CD4-positive, alpha-beta T cell treated with Interleukin-21 for 1 hour (primary cell): ENCODE measurements around the gene LAMC3.

Experiments
- DNase-seq: peaks from one replicate; pipeline ENCODE4 v3.0.0-alpha.2; 2020

LAMC3 gene

GRCh38 chr9:131048820-131049219, 39.8 kb downstream of the LAMC3 start:
- DNase-seq, result no peak

- DNase-seq, result no peak
Observed at GRCh38 chr9:131049829-131050715, 41.1 kb downstream of the LAMC3 start.

GRCh38 chr9:131050831-131051230, 41.9 kb downstream of the LAMC3 start:
- DNase-seq, result no peak

GRCh38 chr9:131051592-131052517, 42.9 kb downstream of the LAMC3 start:
- no peak for DNase-seq

- DNase-seq, result no peak
Observed at GRCh38 chr9:131053896-131054295, 44.9 kb downstream of the LAMC3 start.

DNA sequence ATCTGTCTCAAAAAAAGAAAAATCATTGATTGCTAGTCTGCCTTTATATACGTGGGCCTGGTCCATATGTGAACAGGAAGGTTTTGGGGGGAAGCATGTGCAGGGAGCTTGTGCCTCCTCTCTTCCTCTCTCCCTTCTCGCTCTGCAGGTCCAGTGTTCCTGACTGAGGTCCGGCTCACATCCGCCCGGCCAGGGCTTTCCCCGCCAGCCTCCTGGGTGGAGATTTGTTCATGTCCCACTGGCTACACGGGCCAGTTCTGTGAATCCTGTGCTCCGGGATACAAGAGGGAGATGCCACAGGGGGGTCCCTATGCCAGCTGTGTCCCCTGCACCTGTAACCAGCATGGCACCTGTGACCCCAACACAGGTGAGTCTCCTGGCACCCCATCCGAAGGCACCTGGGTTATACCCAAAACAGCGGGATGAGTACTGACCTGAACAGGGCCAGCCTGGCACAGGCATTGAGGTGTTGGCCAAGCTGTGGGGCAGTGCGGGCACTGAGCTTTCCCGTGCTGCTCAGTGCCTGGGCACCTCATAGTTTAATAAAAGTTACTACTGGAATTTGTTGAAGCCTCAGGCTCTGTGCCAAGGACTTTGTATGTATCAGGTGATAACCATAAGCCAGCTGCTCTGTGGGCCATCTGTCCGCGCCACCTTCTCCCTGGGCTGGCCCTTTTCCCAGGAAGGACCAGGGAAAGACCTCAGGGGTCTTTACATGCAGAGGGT, 48.0 kb downstream of the LAMC3 start:
- DNase-seq, result no peak

- no peak for DNase-seq
Observed at GRCh38 chr9:131060900-131061630, 52.1 kb downstream of the LAMC3 start.

- DNase-seq, result no peak
Observed at GRCh38 chr9:131062969-131063368, 54.0 kb downstream of the LAMC3 start.

DNA sequence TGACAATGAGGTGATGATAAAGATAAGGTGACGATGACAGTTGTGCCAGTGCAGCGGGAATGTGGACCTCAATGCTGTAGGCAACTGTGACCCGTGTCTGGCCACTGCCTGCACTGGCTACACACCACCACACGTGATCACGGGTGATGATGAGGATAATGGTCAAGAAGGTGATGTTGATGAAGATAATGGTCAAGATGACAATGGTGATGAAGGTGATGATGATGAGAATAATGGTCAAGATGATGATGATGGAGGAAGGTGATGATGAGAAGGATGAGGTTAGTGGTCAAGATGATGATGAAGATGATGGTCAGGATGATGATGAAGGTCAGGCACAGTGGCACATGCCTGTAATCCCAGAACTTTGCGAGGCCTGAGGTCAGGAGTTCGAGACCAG, 56.6 kb downstream of the LAMC3 start:
- no peak for DNase-seq

GRCh38 chr9:131067625-131068024, 58.7 kb downstream of the LAMC3 start:
- no peak for DNase-seq

GRCh38 chr9:131068076-131068816, 59.3 kb downstream of the LAMC3 start:
- DNase-seq, result no peak

- no peak for DNase-seq
Observed at GRCh38 chr9:131069699-131070098, 60.7 kb downstream of the LAMC3 start.

DNA sequence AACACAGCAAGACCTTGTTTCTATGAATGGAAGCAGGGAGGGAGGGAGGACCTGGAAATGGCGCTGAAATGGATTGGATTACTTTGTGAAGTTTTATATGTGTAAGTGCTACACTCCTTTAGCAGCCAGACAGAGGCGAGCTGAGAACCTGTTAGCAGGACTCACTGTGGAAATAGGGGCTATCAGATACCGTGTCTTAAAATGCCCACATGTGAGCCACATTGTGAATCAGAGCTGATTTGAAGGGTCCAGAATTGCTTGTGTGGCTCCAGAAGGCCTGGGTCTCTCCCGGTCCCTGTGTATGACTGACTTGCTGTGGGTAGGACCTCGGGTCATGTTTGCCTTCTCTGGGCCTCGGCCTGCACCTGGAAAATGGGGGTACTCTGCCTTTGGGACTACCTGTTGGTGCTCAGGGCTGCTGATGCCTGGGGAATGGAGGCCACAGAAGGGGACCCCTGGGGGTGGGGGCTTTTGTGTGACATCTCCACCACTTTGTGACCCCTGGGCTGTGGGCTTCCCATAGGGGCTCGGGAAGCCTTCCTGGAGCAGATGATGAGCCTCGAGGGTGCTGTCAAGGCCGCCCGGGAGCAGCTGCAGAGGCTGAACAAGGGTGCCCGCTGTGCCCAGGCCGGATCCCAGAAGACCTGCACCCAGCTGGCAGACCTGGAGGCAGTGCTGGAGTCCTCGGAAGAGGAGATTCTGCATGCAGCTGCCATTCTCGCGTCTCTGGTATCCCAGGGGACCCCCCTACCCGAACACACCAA, 63.3 kb downstream of the LAMC3 start:
- no peak for DNase-seq

GRCh38 chr9:131072871-131073237, 63.9 kb downstream of the LAMC3 start:
- DNase-seq, result no peak

- no peak for DNase-seq
Observed at GRCh38 chr9:131076347-131077195, 67.6 kb downstream of the LAMC3 start.

DNA sequence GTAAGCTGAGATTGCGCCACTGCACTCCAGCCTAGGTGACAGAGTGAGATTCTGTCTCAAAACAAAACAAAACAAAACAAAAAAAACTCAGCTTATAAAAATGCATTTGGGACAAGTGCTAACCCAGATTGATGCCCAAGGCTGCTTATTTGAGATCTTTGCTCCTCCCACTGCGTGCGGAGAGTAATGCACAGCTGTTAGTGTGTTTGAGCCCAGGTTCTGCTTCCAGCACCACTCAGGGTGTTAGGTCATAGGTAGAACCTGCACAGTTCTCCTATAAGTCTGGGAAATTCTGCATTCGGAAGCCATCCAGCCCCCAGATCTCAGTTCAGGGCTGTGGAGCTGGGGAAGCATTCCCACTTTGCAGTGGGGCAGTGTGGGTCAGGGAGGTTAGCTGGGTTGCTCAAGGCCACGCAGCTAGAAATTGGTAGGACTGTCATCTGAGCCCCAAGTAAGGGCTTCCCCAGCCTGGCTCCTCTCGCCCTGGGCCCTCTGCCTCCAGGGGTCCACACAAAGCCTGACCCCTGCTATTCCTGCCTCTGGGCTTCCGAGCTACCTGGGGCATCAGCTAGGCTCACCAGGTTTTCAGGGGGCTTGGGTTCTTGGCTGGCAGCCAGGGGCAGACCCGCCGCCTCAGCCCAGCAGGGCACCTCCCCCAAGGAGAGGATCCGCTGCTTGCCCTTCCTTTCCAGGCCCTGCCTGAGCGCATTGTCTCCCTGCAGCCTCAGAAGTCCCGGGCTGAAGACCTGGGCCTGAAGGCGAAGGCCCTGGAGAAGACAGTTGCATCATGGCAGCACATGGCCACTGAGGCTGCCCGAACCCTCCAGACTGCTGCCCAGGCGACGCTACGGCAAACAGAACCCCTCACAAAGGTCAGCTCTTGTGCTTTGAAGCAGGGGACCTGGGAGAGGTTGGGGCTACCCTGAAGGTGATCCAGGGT, 69.7 kb downstream of the LAMC3 start:
- no peak for DNase-seq

DNA sequence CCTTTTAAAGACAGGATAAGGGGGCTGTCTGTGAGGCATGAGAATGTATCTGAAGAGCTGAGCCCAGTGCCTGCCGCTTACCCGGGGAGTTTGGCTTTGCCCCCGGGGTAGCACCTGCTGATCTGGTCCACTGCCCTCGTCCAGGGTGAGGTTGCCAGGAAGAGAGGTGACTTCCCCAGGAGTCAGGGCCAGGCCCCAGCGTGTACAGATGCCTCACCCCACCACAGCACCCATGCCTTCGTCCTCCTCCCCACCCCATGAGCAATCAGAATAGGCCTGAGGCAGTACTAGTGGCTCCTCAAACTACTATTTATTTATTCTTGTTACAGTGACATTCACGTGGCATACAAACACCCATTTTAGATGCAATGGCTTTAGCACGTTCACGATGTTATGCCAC, 71.6 kb downstream of the LAMC3 start:
- no peak for DNase-seq

- DNase-seq, result no peak
Observed at GRCh38 chr9:131081868-131082267, 72.9 kb downstream of the LAMC3 start.
